Muscle layer of colon (tissue), 2 donors: ENCODE measurements around the gene WDR64.

Experiments
- H3K27ac ChIP-seq: one replicate; pipeline ENCODE4 v1.7.0; 2013; ENCODE audit warnings: low read depth, mild to moderate bottlenecking, low read length, moderate library complexity
- H3K27me3 ChIP-seq, 2 donors: one replicate each; pipeline ENCODE4 v1.7.0; 2013; ENCODE audit warnings: low read length in 2 of 2, mild to moderate bottlenecking in 2 of 2; ENCODE audit not compliant: insufficient read depth in 2 of 2, control insufficient read depth in 1 of 2
- H3K36me3 ChIP-seq: one replicate; pipeline ENCODE4 v1.7.0; 2013; ENCODE audit warnings: mild to moderate bottlenecking, low read length; ENCODE audit not compliant: insufficient read depth
- H3K4me1 ChIP-seq: one replicate; pipeline ENCODE4 v1.7.0; 2013; ENCODE audit warnings: mild to moderate bottlenecking, low read length; ENCODE audit not compliant: insufficient read depth
- H3K4me3 ChIP-seq, 2 donors: one replicate each; pipeline ENCODE4 v1.7.0; 2013; ENCODE audit warnings: low read length in 2 of 2, low read depth in 1 of 2, mild to moderate bottlenecking in 1 of 2, moderate library complexity in 1 of 2
- H3K9ac ChIP-seq: one replicate; pipeline ENCODE4 v1.7.0; 2013; ENCODE audit warnings: low read length
- H3K9me3 ChIP-seq: one replicate; pipeline ENCODE4 v1.7.0; 2013; ENCODE audit warnings: mild to moderate bottlenecking, low read length
- donor health status: abdominal sarcoma.
- donor health status: Adenocarcinoma of cecum.

Gene WDR64

DNA sequence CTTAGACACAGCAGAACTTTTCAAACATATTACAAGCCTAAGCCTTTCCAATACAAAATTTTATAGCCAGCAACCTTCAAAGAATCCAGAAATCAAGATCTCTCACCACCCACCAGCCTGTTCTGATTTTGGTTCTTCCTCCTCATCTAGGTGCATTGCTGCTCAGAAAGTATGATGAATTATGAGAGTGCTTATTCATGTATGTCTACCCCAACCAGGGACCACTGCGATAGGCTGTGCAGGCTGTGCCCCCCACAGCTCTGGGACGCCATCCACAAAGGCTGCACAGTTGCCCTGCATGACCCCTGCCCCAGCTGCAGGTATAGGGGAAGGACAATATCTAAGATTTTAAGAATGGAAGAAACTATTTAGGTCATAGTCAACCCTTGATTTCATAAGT, 55.4 kb downstream of the WDR64 start:
- no peak overlapping the region for H3K27ac ChIP-seq
- no peaks in the 10 kb centered on the region for H3K4me1 ChIP-seq
- H3K4me3 ChIP-seq, result no peak overlapping the region
- no peaks in the 10 kb centered on the region for H3K9me3 ChIP-seq
- H3K9ac ChIP-seq, result no peak overlapping the region
- H3K27me3 ChIP-seq, result no peaks in the 10 kb centered on the region
- H3K36me3 ChIP-seq, result no peaks in the 10 kb centered on the region

DNA sequence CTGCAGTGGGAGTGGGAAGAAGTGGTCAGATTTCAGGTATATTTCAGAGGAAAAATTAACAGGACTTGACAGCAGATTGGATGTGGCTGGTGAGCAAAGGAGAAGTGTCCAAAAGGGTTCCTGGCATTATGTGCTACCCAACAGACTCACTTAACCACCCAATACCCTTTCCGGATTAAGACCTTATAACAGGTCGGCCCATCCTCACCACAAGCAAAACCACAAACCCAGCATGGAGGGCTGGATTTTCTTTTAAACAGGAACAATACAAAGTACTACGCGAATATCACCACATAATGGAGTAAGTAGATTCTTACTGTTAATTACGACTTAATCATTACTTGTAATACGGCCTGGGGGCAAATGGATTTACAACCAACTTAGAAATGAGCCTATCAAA, 59.2 kb downstream of the WDR64 start:
- Histone ChIP-seq H3K9me3 (no peaks in the 10 kb centered on the region), H3K4me1 (no peaks in the 10 kb centered on the region), H3K9ac (no peak overlapping the region)

DNA sequence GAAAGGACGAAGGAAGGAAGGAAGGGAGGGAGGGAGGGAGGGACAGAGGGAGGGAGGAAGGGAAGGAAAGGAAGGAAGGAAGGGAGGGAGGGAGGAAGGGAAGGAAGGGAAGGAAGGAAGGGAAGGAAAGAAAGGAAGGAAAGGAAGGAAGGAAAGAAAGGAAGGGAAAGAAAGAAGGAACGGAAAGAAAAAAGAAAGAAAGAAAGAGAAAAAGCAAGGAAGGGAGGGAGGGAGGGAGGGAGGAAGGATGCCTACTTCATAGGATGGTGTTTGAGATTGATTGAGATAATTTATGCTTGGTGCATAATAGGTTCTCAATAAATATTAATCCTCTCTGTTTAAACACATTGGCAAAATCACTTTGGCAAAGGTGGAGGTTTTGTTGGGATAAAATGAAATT, 61.2 kb downstream of the WDR64 start:
- H3K27me3 ChIP-seq, result no peaks in the 10 kb centered on the region
- H3K4me1 ChIP-seq, result no peaks in the 10 kb centered on the region
- no peaks in the 10 kb centered on the region for H3K9me3 ChIP-seq
- no peak overlapping the region for H3K4me3 ChIP-seq
- no peaks in the 10 kb centered on the region for H3K36me3 ChIP-seq
- no peak overlapping the region for H3K9ac ChIP-seq
- H3K27ac ChIP-seq, result no peak overlapping the region

More for the DNA sequence above, 59.2 kb downstream of the WDR64 start:
- H3K27me3 ChIP-seq, result no peaks in the 10 kb centered on the region
- H3K27ac ChIP-seq, result no peak overlapping the region
- no peak overlapping the region for H3K4me3 ChIP-seq
- no peaks in the 10 kb centered on the region for H3K36me3 ChIP-seq

DNA sequence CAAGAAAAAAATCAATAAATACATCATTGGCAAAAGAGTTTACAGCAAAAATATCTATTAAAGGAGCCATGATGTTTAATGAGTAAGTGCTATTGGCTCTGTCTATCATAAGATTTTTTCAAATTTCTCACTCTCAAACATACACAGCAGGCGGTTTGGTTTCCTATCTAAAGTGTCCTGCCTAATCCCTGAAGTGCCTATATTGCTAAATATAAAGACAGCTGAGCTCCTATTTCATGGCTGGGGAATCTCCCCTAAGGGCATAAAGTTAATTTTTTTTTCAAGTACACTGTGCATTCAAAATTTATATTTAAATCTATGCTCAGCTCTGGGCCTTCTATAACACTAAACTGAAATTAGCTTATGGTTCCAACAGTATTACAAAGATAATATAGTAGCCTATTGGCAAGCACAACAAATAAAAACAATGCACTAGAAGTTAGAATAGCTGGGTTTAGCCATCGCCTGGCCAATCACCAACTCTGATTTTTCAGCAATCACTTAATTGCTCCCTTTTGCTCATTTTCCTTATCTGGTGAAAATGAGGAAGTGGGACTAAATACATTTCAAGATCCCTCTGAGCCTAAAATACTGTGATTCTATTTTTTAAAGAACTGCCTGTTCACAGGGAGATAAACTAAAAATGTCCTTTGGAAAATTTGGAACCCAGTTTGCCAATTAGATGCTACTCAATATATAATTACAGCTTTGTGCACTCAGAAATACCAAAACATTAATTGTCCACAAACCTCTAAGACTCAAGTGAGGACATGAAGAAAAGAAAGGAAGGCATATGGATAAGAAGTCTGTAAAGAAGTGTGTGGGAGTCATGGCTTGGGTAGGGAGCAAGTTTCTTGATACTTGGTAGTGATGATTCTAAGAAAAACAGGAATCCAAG, 62.5 kb downstream of the WDR64 start:
- no peaks in the 10 kb centered on the region for H3K9me3 ChIP-seq
- H3K36me3 ChIP-seq, result no peaks in the 10 kb centered on the region
- H3K4me1 ChIP-seq, result no peaks in the 10 kb centered on the region
- H3K4me3 ChIP-seq, result no peak overlapping the region
- no peak overlapping the region for H3K27ac ChIP-seq
- H3K27me3 ChIP-seq, result no peaks in the 10 kb centered on the region
- H3K9ac ChIP-seq, result no peak overlapping the region

DNA sequence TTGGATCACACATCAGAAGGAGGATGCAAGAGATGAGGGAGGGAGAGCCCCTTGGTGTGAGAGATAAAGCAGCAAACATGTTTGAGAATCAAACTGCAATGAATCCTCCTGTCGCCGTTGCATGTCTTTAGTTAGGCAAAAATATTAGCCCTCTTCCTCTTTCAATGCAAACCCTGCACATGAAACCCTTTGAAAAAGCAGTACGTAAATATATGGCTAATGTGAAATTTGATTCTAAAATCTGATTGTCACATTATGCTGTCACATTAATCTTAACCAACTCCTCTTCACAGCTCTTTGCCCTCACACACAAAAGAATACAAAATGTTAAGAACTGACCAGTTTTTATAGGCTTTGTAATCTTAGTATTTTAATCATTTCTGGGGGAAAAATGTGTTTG, 63.4 kb downstream of the WDR64 start:
- H3K27ac ChIP-seq, result no peak overlapping the region
- no peaks in the 10 kb centered on the region for H3K27me3 ChIP-seq
- no peak overlapping the region for H3K4me3 ChIP-seq
- no peaks in the 10 kb centered on the region for H3K4me1 ChIP-seq
- H3K36me3 ChIP-seq, result no peaks in the 10 kb centered on the region
- no peak overlapping the region for H3K9ac ChIP-seq
- H3K9me3 ChIP-seq, result no peaks in the 10 kb centered on the region

DNA sequence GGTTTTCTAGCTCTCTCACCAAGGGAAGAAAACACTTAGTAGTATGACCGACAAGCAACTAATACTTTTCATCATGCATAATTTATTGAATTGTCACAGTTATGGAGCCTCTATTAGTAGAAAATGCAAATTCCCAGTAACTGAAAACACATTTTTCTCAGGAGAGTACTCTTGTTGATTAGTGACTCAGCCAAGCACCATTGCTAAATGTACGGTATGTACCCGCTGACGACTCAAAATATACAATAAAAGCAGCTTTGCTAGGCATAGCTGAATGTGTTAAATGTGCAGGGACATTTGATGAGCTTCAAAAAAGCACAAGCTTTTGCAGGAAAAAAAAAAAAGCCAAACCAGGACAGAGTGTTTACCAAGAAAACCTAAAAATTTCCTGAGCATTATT, 63.9 kb downstream of the WDR64 start:
- Histone ChIP-seq H3K36me3 (no peaks in the 10 kb centered on the region), H3K9ac (no peak overlapping the region), H3K27me3 (no peaks in the 10 kb centered on the region), H3K27ac (no peak overlapping the region), H3K9me3 (no peaks in the 10 kb centered on the region), H3K4me3 (no peak overlapping the region), H3K4me1 (no peaks in the 10 kb centered on the region)

DNA sequence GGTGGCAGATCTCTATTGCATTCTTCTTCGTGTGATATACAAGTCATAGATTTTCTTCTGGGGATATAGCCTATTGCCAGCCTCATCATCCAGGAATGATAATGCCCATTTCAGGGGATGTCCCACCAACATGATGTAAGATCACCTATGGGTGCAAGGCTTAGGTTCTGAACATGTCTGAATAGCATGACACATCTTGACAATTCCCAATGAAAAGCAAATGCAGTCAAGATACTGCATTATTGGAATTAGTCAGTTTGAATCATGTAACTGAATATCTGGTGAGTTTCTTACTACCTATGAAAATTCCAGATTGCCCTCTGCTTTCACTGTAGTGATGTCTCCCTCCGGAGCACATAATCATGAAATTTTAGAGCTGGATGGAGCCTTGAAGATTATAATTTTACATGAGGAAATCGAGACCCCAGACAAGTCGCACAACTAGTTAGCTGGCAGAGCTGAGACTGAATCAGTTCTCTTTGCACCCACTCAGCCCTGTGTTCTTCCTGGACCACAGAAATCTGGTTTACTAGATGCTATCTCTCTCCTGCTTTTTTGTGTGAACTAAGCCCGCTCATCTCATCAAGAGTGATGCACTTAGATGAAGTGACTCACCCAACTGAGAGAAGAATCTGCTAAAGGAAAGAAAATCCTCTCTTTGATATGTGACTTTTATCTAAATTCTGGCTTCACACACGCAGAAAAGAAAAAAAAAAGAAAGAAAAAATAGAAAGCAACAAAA, 65.0 kb downstream of the WDR64 start:
- Histone ChIP-seq H3K9ac (no peak overlapping the region), H3K36me3 (no peaks in the 10 kb centered on the region), H3K27me3 (no peaks in the 10 kb centered on the region), H3K27ac (no peak overlapping the region), H3K4me1 (no peaks in the 10 kb centered on the region), H3K4me3 (no peak overlapping the region), H3K9me3 (no peaks in the 10 kb centered on the region)

DNA sequence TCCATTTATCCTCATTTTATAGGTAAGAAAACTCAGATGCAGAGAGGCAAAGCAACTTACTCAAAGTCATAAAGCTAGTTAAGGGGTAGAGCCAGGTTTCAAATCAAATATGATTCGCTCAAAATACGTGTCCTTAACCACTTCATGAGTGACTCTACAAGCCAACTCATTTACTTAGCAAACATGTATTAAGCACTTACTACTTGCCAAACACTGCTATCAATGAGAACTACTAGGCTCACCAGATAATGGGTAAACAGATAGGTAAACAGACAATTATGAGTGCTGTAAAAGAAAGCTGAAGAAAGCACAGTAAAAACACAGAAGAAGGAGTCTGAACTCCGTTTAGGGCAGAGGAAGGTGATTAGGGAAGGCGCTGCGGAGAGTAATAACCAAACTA, 65.9 kb downstream of the WDR64 start:
- no peak overlapping the region for H3K27ac ChIP-seq
- H3K9me3 ChIP-seq, result no peaks in the 10 kb centered on the region
- H3K27me3 ChIP-seq, result no peaks in the 10 kb centered on the region
- H3K4me3 ChIP-seq, result no peak overlapping the region
- no peak overlapping the region for H3K9ac ChIP-seq
- H3K4me1 ChIP-seq, result no peaks in the 10 kb centered on the region
- no peaks in the 10 kb centered on the region for H3K36me3 ChIP-seq

DNA sequence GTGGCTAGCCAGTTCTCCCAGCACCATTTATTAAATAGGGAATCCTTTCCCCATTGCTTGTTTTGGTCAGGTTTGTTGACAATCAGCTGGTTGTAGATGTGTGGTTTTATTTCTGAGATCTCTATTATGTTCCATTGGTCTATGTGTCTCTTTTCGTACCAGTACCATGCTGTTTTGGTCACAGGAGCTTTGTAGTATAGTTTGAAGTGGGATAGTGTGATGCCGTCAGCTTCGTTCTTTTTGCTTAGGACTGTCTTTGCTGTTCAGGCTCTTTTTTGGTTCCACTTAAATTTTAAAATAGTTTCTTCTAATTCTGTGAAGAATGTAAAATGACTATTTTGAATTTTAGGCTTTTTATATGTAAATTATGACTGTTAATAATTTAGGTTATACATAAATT, 68.9 kb downstream of the WDR64 start:
- Histone ChIP-seq H3K27me3 (no peaks in the 10 kb centered on the region), H3K9me3 (no peaks in the 10 kb centered on the region), H3K4me1 (no peaks in the 10 kb centered on the region), H3K9ac (no peak overlapping the region), H3K27ac (no peak overlapping the region), H3K4me3 (no peak overlapping the region), H3K36me3 (no peaks in the 10 kb centered on the region)

DNA sequence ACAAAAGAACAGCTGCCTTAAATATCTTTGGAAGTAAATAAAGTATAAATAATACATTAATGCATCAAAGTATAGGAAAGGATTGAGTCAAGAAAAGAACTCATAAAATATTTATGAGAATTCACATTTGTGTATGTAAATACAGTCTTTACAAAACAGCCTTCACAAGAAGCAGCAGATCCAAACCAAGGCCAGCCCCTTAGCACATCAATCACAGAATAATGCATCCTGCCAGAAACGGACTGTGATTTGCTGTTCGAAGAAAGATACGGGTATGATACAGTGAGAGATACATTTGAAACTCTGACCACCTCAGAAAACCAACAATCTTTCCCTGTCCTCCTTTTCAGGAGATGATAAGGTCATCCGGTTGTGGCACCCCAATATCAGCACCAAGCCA, 70.9 kb downstream of the WDR64 start:
- H3K4me3 ChIP-seq, result no peak overlapping the region
- no peaks in the 10 kb centered on the region for H3K36me3 ChIP-seq
- H3K9ac ChIP-seq, result no peak overlapping the region
- no peak overlapping the region for H3K27ac ChIP-seq
- no peaks in the 10 kb centered on the region for H3K27me3 ChIP-seq
- no peaks in the 10 kb centered on the region for H3K4me1 ChIP-seq
- H3K9me3 ChIP-seq, result no peaks in the 10 kb centered on the region

DNA sequence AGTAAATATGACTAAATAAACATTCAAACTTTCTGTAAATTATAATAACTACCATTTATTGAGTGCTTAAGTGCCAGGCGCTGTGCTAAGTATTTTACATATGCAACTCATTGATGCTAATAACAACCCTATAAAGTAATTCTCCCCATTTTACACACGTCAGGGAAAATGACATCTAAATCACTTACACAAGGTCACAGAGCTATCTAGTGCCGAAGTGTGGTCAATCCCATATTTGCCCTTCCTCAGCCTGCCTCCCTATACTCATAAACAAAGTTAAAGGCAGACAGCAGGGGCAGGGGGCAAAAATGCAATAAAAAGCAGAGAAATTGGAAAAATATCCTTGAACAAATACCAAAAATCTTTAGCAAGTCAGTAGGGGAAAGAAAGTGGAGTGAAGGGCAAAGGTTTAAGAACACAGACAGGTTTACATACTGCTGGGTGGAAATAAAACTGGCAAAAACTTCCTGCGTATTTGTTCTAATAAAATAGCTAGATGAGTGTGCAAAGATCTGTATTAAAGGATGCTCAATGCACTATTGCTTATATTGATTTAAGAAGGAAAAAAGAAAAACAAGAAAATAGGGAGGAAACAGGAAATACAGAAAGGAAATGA, 72.8 kb downstream of the WDR64 start:
- no peaks in the 10 kb centered on the region for H3K9me3 ChIP-seq
- no peaks in the 10 kb centered on the region for H3K36me3 ChIP-seq
- H3K27me3 ChIP-seq, result no peaks in the 10 kb centered on the region
- no peak overlapping the region for H3K4me3 ChIP-seq
- no peak overlapping the region for H3K9ac ChIP-seq
- H3K27ac ChIP-seq, result no peak overlapping the region
- no peaks in the 10 kb centered on the region for H3K4me1 ChIP-seq
